HG03378 (cell line): ENCODE measurements around the gene ZMYND12.
"Not testable (repeated sequence)": the region's sequence is repeated elsewhere in the genome, so short reads cannot be mapped to it uniquely, and the experiment has no call there.

Experiments
- ATAC-seq: cut with Tn5 transposase; IDR thresholded peaks from one replicate; pipeline ENCODE4 v1.9.1; 2021; ENCODE audit warnings: mild to moderate bottlenecking, moderate library complexity; ENCODE audit not compliant: unreplicated experiment

Gene ZMYND12

GRCh38 chr1:42456010-42456753 is at the start of gene ZMYND12, which contains the start of gene PPCS:
Gene ZMYND12, minus strand, starts transcription at chr1:42456022. Its CDS starts 25 bp downstream, at chr1:42455997.
Gene PPCS, plus strand, starts transcription at chr1:42456543. Its CDS starts 23 bp downstream, at chr1:42456566.
- peak; percentile 66 for ATAC-seq

- ATAC-seq: no peak
Measured at GRCh38 chr1:42504535-42505128, 48.8 kb upstream of the ZMYND12 start.

GRCh38 chr1:42502031-42502430 is 46.2 kb upstream of the ZMYND12 start:
- ATAC-seq: not testable (repeated sequence)

- ATAC-seq: no peak
Measured at GRCh38 chr1:42490237-42490636, 34.4 kb upstream of the ZMYND12 start.

- no peak for ATAC-seq
Measured at GRCh38 chr1:42484382-42484781, 28.6 kb upstream of the ZMYND12 start.

GRCh38 chr1:42482635-42483153 is 26.9 kb upstream of the ZMYND12 start:
- no peak for ATAC-seq

GRCh38 chr1:42480921-42481320 is 25.1 kb upstream of the ZMYND12 start:
- no peak for ATAC-seq

- ATAC-seq: no peak
Measured at GRCh38 chr1:42479621-42480020, 23.8 kb upstream of the ZMYND12 start.

- no peak for ATAC-seq
Measured at GRCh38 chr1:42477775-42478174, 22.0 kb upstream of the ZMYND12 start.

- not testable (repeated sequence) for ATAC-seq
Measured at GRCh38 chr1:42477354-42477753, 21.5 kb upstream of the ZMYND12 start.

GRCh38 chr1:42476605-42477004 is 20.8 kb upstream of the ZMYND12 start:
- ATAC-seq: no peak

- no peak for ATAC-seq
Measured at GRCh38 chr1:42469727-42470126, 13.9 kb upstream of the ZMYND12 start.

GRCh38 chr1:42466030-42466429 is 10.2 kb upstream of the ZMYND12 start:
- no peak for ATAC-seq

GRCh38 chr1:42463921-42464320 is 8.1 kb upstream of the ZMYND12 start:
- ATAC-seq: no peak

- peak; percentile 96 for ATAC-seq
Measured at GRCh38 chr1:42462828-42463763, 7.3 kb upstream of the ZMYND12 start, which contains the start of gene CCDC30. Gene CCDC30, plus strand, starts transcription at chr1:42463286. Its CDS starts 17,266 bp downstream, at chr1:42480552.

GRCh38 chr1:42461196-42461595 is 5.4 kb upstream of the ZMYND12 start:
- no peak for ATAC-seq

- ATAC-seq: peak; percentile 43
Measured at GRCh38 chr1:42456754-42457089, 900 bp upstream of the ZMYND12 start.

GRCh38 chr1:42454403-42454802 is 1.4 kb downstream of the ZMYND12 start:
- ATAC-seq: no peak

- no peak for ATAC-seq
Measured at GRCh38 chr1:42453386-42453785, 2.4 kb downstream of the ZMYND12 start.

GRCh38 chr1:42450061-42450460 is 5.8 kb downstream of the ZMYND12 start:
- ATAC-seq: no peak

- no peak for ATAC-seq
Measured at GRCh38 chr1:42449256-42449655, 6.6 kb downstream of the ZMYND12 start.
